ENCODE measurements around the gene FERD3L. TPM values are rescaled to one million over a fixed set of nuclear protein-coding genes. Genes with fewer than 3 reads are reported as not detected.
A peak's percentile ranks its signal among the peaks of the same experiment; 100 is the strongest.

The FERD3L gene
- total and polyA plus RNA-seq, 2 of the 8 experiments (the other 6 are each of a cell fraction or from before 2014, with no cell fraction given): not detected

DNA sequence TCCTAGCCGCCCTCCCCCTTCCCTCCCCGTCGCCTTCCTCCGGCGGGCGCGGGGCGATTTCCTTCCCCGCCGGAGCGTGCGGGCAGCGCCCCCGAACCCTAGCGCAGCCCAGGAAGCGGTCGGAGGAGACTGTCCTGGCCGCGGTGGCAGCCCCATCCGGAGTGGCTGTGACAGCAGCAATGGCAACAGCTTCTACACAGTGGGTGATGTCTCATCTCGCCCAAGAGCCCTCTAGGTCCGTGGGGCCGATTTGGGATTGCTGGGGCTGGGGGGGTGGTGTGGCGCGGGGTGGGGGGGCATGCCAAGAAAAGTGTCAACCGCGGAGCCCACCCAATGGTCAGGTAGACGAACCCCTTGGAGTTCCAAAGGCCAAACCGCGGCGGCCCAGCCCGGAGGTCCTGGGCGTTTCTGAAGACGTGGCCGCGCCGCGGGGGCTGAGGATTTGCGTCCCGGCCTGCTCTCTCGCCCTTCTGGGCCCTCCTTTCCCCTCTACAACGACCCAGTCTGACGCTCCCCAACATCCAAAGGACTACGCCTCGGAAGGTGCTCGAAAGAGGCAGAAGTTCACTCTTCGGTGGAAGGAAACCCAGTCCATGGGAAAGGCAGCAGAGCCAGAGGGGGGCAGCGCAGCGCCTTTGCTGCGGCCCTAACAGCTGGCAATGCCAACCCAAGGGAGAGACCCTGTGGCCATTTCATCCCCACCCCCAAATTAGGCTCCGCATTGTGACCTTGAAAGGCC, 27.2 kb downstream of the FERD3L start (continued):
- TF ChIP-seq POLR2AphosphoS5 (IDR thresholded peaks at IDR 0.05; ENCODE audit: low read depth, low read length) (no peak), KDM4A (IDR thresholded peaks at IDR 0.05; ENCODE audit: low read depth, low read length, severe bottlenecking) (peak; percentile 57), EZH2 (IDR thresholded peaks at IDR 0.05; ENCODE audit: low read depth, low read length, severe bottlenecking) (peak; percentile 45)

All from H1 (cell line).